ENCODE data around the gene KCNN2.

KCNN2 gene

DNA sequence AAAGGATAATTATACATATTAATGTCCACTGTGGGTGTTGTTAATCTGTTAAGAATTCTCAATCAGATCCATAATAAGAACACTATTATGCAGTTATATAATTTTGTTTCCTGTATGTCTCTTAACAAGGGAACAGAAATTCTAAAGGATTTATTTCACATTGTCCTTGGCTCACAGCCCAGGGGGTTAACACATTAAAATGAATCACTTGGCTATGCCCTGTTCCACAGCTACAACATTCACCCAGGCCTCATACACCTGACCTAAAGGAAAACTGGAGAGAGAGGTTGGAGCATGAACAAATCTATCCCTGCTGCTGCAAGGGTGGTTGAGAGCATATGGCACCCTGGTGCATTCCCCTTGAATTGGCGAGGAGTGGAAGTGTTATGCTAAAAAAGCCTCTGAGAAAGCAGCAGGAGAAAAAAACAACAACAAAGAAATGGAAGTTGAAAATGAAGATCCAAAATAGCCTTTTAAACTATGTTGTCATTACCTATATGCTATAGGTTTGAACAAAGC is 116.0 kb downstream of the KCNN2 start:
- DNase-seq (ENCODE audit: low read depth in 2 of 2, low spot score in 1 of 2), result no peak

DNA sequence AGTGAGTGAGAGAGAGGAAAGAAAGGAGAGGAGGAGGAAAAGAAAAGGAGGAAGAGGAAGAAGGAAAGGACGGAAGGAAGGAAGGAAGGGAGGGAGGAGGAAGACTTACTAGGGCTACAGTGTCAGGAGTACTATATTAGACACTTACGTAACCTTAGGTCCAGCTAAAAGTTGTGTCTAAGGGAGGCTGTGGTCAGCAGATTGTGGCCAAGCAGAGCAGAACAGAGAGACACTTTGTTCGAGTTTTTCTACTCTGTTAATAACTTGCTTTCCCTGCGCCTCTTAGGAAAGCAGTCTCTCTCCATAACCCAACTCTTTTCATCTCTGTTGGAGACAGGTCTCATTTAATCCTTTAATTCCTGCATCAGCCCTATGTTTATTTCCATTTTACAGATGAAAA is 138.9 kb downstream of the KCNN2 start:
- no peak for DNase-seq (ENCODE audit: low read depth in 2 of 2, low spot score in 1 of 2)

DNA sequence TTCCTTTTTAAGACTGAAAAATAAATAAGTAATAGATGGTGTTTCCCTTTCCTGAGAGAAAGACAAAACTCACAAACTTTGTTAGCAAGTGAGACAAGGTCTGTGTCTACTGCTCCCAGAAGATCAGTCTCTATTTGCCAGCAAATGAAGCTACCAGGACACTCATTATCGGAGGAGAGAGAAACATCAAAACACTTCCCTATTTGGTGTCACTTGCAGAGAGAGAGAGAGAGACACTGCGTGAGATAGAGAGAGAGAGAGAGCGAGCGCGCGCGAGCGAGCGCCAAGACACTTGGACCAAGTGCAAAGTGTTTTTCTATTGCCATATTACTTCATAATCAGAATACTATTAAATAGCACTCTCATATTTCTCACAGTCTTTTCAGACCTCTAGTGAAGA is 142.7 kb downstream of the KCNN2 start:
- DNase-seq (ENCODE audit: low read depth in 2 of 2, low spot score in 1 of 2), result no peak

GRCh38 chr5:114524221-114524620 is 162.4 kb downstream of the KCNN2 start:
- DNase-seq (ENCODE audit: low read depth in 2 of 2, low spot score in 1 of 2), result no peak

DNA sequence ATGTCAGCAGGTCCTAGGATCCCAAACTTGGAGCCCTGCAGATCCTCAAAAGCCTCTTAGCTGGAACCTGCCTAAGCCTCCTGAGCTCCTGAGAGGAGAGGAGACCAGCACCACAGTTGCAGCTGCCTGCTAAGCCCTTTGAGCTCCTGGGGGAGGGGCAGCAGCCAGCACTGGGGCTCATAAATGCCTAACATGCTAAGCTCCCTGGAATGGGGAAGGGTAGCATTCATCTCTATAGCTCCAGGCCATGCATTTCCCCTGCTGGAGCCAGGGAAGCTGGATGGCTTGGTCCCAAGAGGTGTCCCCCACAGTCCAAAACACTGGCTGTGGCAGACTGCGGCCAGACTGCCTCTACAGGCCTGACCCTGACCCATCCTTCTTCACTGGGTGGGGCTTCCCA is 182.7 kb downstream of the KCNN2 start:
- no peak for DNase-seq (ENCODE audit: low read depth in 2 of 2, low spot score in 1 of 2)
